K562 (cell line): ENCODE data around the gene DCAF10. TPM values are rescaled to one million over a fixed set of nuclear protein-coding genes. Genes with fewer than 3 reads are reported as not detected.

Experiments
- ATF7 ChIP-seq: fragments of 450-650 bp; IDR thresholded peaks from 2 replicates; pipeline ENCODE4 v1.7.1; 2014; ENCODE audit warnings: mild to moderate bottlenecking, moderate library complexity
- CBFA2T3 ChIP-seq: fragments of 450-650 bp; IDR thresholded peaks from 2 replicates; pipeline ENCODE4 v1.6.1; 2017
- CBX3 ChIP-seq, 2 experiments: IDR thresholded peaks; 1 replicate in 1 of 2; 2 replicates in 1 of 2; pipeline ENCODE4 v1.6.1; 2012; ENCODE audit warnings: inconsistent platforms in 2 of 2, low read length in 2 of 2, borderline replicate concordance in 1 of 2, control low read depth in 1 of 2
- EP300 ChIP-seq: IDR thresholded peaks from 2 replicates; pipeline ENCODE4 v1.6.1; 2012; ENCODE audit warnings: low read length, improper control_type of control experiment
- ETV1 ChIP-seq: fragments of 450-650 bp; conservative IDR thresholded peaks from 2 replicates; pipeline ENCODE4 v1.6.1; 2016; ENCODE audit warnings: missing genetic modification characterization, control low read depth, low read depth, missing compliant biosample characterization
- FOXK2 ChIP-seq, 2 experiments: fragments of 450-650 bp; IDR thresholded peaks in 1 of 2; conservative IDR thresholded peaks in 1 of 2; 2 replicates each; pipeline ENCODE4 v1.6.1; 2016; ENCODE audit warnings: low read depth in 2 of 2, mild to moderate bottlenecking in 1 of 2
- GABPA ChIP-seq: fragments of 200-800 bp; sonication (Bioruptor generic); conservative IDR thresholded peaks from 2 replicates; pipeline ENCODE4 v1.6.1; 2016; ENCODE audit warnings: low read depth, missing genetic modification characterization, missing compliant biosample characterization
- MECOM ChIP-seq: fragments of 250-450 bp; sonication (Bioruptor Pico); IDR thresholded peaks from 2 replicates; pipeline ENCODE4 v1.8.0; 2022; ENCODE audit warnings: inconsistent platforms
- ZNF212 ChIP-seq: fragments of 450-650 bp; formaldehyde crosslinking; IDR thresholded peaks from 2 replicates; pipeline ENCODE4 v1.4.0; 2020; ENCODE audit warnings: mild to moderate bottlenecking
- ZNF431 ChIP-seq: sonication (generic); formaldehyde crosslinking; IDR thresholded peaks from 2 replicates; pipeline ENCODE4 v1.8.0; 2022; ENCODE audit warnings: mild to moderate bottlenecking, missing genetic modification reagents
- ZNF668 ChIP-seq: fragments of 250-450 bp; sonication (Bioruptor Pico); IDR thresholded peaks from 2 replicates; pipeline ENCODE4 v1.8.0; 2022; ENCODE audit warnings: mild to moderate bottlenecking, inconsistent platforms
- polyA plus RNA-seq, 8 experiments: library from polyadenylated mRNA; depleted of rRNA in 4 of 8; stranded (reverse) in 5 of 8; unstranded in 3 of 8; fragments of >200 nt; fragmentation: Nextera tagmentation in 2 of 8; fragmentation: Illumina TruSeq in 1 of 8; extraction: Ambion mirVana in 2 of 8; extraction: Trizol in 1 of 8; gene quantifications; 2 replicates each; pipeline versions ENCODE4 v1.2.1 to v1.2.3, GENCODE V29; 2011 to 2014; ENCODE audit warnings: inconsistent platforms in 1 of 8, missing spikeins in 1 of 8
- total RNA-seq, 7 experiments: library from RNA; depleted of rRNA in 6 of 7; stranded (reverse); fragments of >200 nt in 6 of 7; fragmentation: Illumina TruSeq in 2 of 7; extraction: Trizol in 2 of 7; gene quantifications; 2 replicates each; pipeline versions ENCODE4 v1.2.1 to v1.2.3, GENCODE V29; 2011 to 2021; ENCODE audit warnings: low replicate concordance in 1 of 7
- TF ChIP-seq, protein P1 (sequence below), 3 experiments: fragments of 200-800 bp in 1 of 3; fragments of 250-450 bp in 1 of 3; fragments of 450-650 bp in 1 of 3; sonication (Bioruptor Pico) in 1 of 3; sonication (Bioruptor generic) in 1 of 3; formaldehyde crosslinking in 1 of 3; IDR thresholded peaks; 2 replicates each; pipeline versions ENCODE4 v1.6.1 to v1.8.0; 2016 to 2022; ENCODE audit warnings: mild to moderate bottlenecking in 2 of 3, missing genetic modification characterization in 2 of 3, missing compliant biosample characterization in 1 of 3, moderate library complexity in 1 of 3
- TF ChIP-seq, protein P2 (sequence below): fragments of 250-450 bp; sonication (Bioruptor Pico); IDR thresholded peaks from 2 replicates; pipeline ENCODE4 v1.4.0; 2020; ENCODE audit warnings: mild to moderate bottlenecking
- TF ChIP-seq, protein P3 (sequence below): fragments of 450-650 bp; IDR thresholded peaks from 2 replicates; pipeline ENCODE4 v1.6.1; 2018; ENCODE audit not compliant: partially characterized antibody

Gene DCAF10
- total and polyA plus RNA-seq, 9 of the 15 experiments (the other 6 are each of a cell fraction or from before 2014, with no cell fraction given): 6.8 to 40.1 (median 16.9) TPM

DNA sequence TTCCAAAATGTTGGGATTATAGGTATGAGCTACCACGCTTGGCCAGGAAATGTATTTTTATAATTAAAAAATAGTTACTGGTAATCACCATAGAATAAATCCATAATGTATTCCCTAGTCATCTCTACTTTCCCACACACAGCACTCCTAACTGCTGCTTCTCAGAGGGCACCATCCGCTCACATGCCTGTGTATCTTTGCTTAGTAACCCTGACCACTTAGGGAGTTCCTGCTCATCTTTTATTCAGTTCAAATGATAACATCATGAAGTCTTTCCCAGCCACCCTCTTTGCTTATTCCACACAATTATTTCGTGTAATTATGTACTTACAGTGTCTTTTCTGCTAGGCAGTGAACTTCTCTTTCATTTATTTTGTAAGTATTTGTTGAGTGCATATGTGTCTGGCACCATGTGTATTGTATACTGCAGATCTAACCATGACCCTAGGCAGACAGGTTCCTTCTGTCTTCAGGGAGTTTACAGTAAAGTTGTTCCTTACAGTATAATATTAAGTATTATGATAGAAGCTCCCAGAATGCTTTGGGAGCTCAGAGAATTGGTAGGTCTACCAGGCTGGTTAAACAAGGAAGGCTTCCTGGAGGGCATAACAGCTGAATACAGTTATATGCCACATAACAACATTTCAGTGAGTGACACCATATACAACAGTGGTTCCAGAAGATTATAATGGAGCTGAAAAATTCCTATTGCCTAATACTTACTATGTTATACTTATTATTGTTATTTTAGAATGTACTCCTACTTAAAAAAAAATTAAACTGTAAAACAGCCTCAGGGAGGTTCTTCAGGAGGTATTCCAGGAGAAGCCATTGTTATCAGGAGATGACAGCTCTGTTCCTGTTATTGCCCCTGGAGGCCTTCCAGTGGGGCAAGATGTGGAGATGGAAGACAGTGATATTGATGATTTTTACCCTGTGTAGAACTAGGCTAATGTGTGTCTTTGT, 39.2 kb downstream of the DCAF10 start (continued):
- TF ChIP-seq, protein P1, sequence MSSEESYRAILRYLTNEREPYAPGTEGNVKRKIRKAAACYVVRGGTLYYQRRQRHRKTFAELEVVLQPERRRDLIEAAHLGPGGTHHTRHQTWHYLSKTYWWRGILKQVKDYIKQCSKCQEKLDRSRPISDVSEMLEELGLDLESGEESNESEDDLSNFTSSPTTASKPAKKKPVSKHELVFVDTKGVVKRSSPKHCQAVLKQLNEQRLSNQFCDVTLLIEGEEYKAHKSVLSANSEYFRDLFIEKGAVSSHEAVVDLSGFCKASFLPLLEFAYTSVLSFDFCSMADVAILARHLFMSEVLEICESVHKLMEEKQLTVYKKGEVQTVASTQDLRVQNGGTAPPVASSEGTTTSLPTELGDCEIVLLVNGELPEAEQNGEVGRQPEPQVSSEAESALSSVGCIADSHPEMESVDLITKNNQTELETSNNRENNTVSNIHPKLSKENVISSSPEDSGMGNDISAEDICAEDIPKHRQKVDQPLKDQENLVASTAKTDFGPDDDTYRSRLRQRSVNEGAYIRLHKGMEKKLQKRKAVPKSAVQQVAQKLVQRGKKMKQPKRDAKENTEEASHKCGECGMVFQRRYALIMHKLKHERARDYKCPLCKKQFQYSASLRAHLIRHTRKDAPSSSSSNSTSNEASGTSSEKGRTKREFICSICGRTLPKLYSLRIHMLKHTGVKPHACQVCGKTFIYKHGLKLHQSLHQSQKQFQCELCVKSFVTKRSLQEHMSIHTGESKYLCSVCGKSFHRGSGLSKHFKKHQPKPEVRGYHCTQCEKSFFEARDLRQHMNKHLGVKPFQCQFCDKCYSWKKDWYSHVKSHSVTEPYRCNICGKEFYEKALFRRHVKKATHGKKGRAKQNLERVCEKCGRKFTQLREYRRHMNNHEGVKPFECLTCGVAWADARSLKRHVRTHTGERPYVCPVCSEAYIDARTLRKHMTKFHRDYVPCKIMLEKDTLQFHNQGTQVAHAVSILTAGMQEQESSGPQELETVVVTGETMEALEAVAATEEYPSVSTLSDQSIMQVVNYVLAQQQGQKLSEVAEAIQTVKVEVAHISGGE (CRISPR knock-in tag; IDR thresholded peaks at IDR 0.05): peak in 1 of 3 experiments; percentile 1; a peak in 1 of 6 replicates
- peak; percentile 84 for TF ChIP-seq EP300
- TF ChIP-seq CBX3 (IDR thresholded peaks at IDR 0.05; ENCODE audit: borderline replicate concordance in 1 of 2, low read length in 2 of 2): 0 out of 3 replicates have a peak, but pooled peaks of 1 of the 2 experiments have one; percentile 6
- TF ChIP-seq ETV1 (tag): 0 out of 2 replicates have a peak, but pooled peaks have one; percentile 38
- TF ChIP-seq ATF7: 0 out of 2 replicates have a peak, but pooled peaks have one; percentile 21
- peak; percentile 57; the same call in 1 of the 2 replicates for TF ChIP-seq MECOM
- peak; percentile 81 for TF ChIP-seq CBFA2T3
- TF ChIP-seq ZNF431 (CRISPR knock-in tag): no peak
- TF ChIP-seq ZNF212 (CRISPR knock-in tag): no peak
- TF ChIP-seq, protein P2, sequence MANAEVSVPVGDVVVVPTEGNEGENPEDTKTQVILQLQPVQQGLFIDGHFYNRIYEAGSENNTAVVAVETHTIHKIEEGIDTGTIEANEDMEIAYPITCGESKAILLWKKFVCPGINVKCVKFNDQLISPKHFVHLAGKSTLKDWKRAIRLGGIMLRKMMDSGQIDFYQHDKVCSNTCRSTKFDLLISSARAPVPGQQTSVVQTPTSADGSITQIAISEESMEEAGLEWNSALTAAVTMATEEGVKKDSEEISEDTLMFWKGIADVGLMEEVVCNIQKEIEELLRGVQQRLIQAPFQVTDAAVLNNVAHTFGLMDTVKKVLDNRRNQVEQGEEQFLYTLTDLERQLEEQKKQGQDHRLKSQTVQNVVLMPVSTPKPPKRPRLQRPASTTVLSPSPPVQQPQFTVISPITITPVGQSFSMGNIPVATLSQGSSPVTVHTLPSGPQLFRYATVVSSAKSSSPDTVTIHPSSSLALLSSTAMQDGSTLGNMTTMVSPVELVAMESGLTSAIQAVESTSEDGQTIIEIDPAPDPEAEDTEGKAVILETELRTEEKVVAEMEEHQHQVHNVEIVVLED (CRISPR knock-in tag): 0 out of 2 replicates have a peak, but pooled peaks have one; percentile 23
- TF ChIP-seq ZNF668 (CRISPR knock-in tag): peak; percentile 59; the same call in 1 of the 2 replicates
- 0 out of 2 replicates have a peak, but pooled peaks have one; percentile 36 for TF ChIP-seq GABPA
- TF ChIP-seq, protein P3, sequence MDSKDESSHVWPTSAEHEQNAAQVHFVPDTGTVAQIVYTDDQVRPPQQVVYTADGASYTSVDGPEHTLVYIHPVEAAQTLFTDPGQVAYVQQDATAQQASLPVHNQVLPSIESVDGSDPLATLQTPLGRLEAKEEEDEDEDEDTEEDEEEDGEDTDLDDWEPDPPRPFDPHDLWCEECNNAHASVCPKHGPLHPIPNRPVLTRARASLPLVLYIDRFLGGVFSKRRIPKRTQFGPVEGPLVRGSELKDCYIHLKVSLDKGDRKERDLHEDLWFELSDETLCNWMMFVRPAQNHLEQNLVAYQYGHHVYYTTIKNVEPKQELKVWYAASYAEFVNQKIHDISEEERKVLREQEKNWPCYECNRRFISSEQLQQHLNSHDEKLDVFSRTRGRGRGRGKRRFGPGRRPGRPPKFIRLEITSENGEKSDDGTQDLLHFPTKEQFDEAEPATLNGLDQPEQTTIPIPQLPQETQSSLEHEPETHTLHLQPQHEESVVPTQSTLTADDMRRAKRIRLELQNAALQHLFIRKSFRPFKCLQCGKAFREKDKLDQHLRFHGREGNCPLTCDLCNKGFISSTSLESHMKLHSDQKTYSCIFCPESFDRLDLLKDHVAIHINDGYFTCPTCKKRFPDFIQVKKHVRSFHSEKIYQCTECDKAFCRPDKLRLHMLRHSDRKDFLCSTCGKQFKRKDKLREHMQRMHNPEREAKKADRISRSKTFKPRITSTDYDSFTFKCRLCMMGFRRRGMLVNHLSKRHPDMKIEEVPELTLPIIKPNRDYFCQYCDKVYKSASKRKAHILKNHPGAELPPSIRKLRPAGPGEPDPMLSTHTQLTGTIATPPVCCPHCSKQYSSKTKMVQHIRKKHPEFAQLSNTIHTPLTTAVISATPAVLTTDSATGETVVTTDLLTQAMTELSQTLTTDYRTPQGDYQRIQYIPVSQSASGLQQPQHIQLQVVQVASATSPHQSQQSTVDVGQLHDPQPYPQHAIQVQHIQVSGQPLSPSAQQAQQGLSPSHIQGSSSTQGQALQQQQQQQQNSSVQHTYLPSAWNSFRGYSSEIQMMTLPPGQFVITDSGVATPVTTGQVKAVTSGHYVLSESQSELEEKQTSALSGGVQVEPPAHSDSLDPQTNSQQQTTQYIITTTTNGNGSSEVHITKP: peak; percentile 15
- TF ChIP-seq FOXK2 (conservative IDR thresholded peaks at IDR 0.05 in 1 of 2, IDR thresholded peaks at IDR 0.05 in 1 of 2; ENCODE audit: low read depth in 2 of 2): peak in 1 of 2 experiments; percentile 44; a peak in 1 of 4 replicates
